Measurements from ENCODE around the gene PRR9.
"Not testable (repeated sequence)": the region's sequence is repeated elsewhere in the genome, so short reads cannot be mapped to it uniquely, and the experiment has no call there.

PRR9 gene

GRCh38 chr1:153217212-153217611 lies at the start of gene PRR9:
Gene PRR9, plus strand, starts transcription at chr1:153217584. Its CDS starts 561 bp downstream, at chr1:153218145.
- ATAC-seq = no peak
- H3K27me3 Mint-ChIP-seq = peaks cover 32% of the 10 kb centered on the region

GRCh38 chr1:153168686-153169085 lies 48.7 kb upstream of the PRR9 start:
- ATAC-seq = no peak

More at GRCh38 chr1:153217212-153217611, at the start of gene PRR9:
- Mint-ChIP-seq H3K4me3 (no peak within 1 kb of the TSS), H3K9me3 (no peaks in the 10 kb centered on the region), H3K36me3 (no peaks in the 10 kb centered on the region), H3K27ac (no peak within 1 kb of the TSS), H3K4me1 (no peaks in the 10 kb centered on the region)

GRCh38 chr1:153174624-153175023 lies 42.8 kb upstream of the PRR9 start:
- no peak overlapping the region for H3K4me3 Mint-ChIP-seq
- H3K27ac Mint-ChIP-seq = no peak overlapping the region
- no peak for ATAC-seq
- H3K9me3 Mint-ChIP-seq = no peaks in the 10 kb centered on the region
- no peaks in the 10 kb centered on the region for H3K36me3 Mint-ChIP-seq
- no peaks in the 10 kb centered on the region for H3K4me1 Mint-ChIP-seq
- H3K27me3 Mint-ChIP-seq = peaks cover 8% of the 10 kb centered on the region

More at GRCh38 chr1:153168686-153169085, 48.7 kb upstream of the PRR9 start:
- Mint-ChIP-seq H3K27ac (no peak overlapping the region), H3K4me1 (no peaks in the 10 kb centered on the region), H3K27me3 (peaks cover 31% of the 10 kb centered on the region), H3K36me3 (no peaks in the 10 kb centered on the region), H3K9me3 (no peaks in the 10 kb centered on the region), H3K4me3 (no peak overlapping the region)

- H3K9me3 Mint-ChIP-seq = peaks cover 3% of the 10 kb centered on the region
- no peak overlapping the region for H3K4me3 Mint-ChIP-seq
- H3K27me3 Mint-ChIP-seq = no peaks in the 10 kb centered on the region
- no peak overlapping the region for H3K27ac Mint-ChIP-seq
- no peak for ATAC-seq
- no peaks in the 10 kb centered on the region for H3K36me3 Mint-ChIP-seq
- no peaks in the 10 kb centered on the region for H3K4me1 Mint-ChIP-seq
These were observed 38.5 kb upstream of the PRR9 start for GRCh38 chr1:153178922-153179321.

GRCh38 chr1:153180556-153180955 lies 36.8 kb upstream of the PRR9 start:
- H3K9me3 Mint-ChIP-seq = peaks cover 5% of the 10 kb centered on the region
- H3K27me3 Mint-ChIP-seq = peaks cover 11% of the 10 kb centered on the region
- ATAC-seq = no peak
- peaks cover 2% of the 10 kb centered on the region for H3K36me3 Mint-ChIP-seq
- no peak overlapping the region for H3K4me3 Mint-ChIP-seq
- no peaks in the 10 kb centered on the region for H3K4me1 Mint-ChIP-seq
- H3K27ac Mint-ChIP-seq = no peak overlapping the region

- H3K4me1 Mint-ChIP-seq, H3K4me3 Mint-ChIP-seq, H3K27ac Mint-ChIP-seq, ATAC-seq, H3K36me3 Mint-ChIP-seq: not testable (repeated sequence)
- peaks cover 15% of the 10 kb centered on the region for H3K9me3 Mint-ChIP-seq
- peaks cover 60% of the 10 kb centered on the region for H3K27me3 Mint-ChIP-seq
These were observed 29.1 kb upstream of the PRR9 start for GRCh38 chr1:153188301-153188700.

GRCh38 chr1:153190373-153190772 lies 27.0 kb upstream of the PRR9 start:
- peaks cover 13% of the 10 kb centered on the region for H3K9me3 Mint-ChIP-seq
- peaks cover 6% of the 10 kb centered on the region for H3K36me3 Mint-ChIP-seq

GRCh38 chr1:153192697-153193096 lies 24.7 kb upstream of the PRR9 start:
- Mint-ChIP-seq H3K4me1 (no peaks in the 10 kb centered on the region), H3K4me3 (no peak overlapping the region), H3K27me3 (peaks cover 71% of the 10 kb centered on the region), H3K36me3 (no peaks in the 10 kb centered on the region), H3K27ac (no peak overlapping the region), H3K9me3 (no peaks in the 10 kb centered on the region)
- no peak for ATAC-seq

More at GRCh38 chr1:153190373-153190772, 27.0 kb upstream of the PRR9 start:
- Mint-ChIP-seq H3K4me3 (no peak overlapping the region), H3K4me1 (no peaks in the 10 kb centered on the region), H3K27ac (no peak overlapping the region), H3K27me3 (peaks cover 71% of the 10 kb centered on the region)
- no peak for ATAC-seq

GRCh38 chr1:153194331-153195050 lies 22.9 kb upstream of the PRR9 start:
- H3K4me3 Mint-ChIP-seq = no peak overlapping the region
- ATAC-seq = no peak
- H3K4me1 Mint-ChIP-seq = no peaks in the 10 kb centered on the region
- no peaks in the 10 kb centered on the region for H3K9me3 Mint-ChIP-seq
- peaks cover 76% of the 10 kb centered on the region for H3K27me3 Mint-ChIP-seq
- H3K27ac Mint-ChIP-seq = no peak overlapping the region
- H3K36me3 Mint-ChIP-seq = no peaks in the 10 kb centered on the region

- peaks cover 69% of the 10 kb centered on the region for H3K27me3 Mint-ChIP-seq
- no peak for ATAC-seq
- no peaks in the 10 kb centered on the region for H3K9me3 Mint-ChIP-seq
- no peak overlapping the region for H3K27ac Mint-ChIP-seq
- no peaks in the 10 kb centered on the region for H3K4me1 Mint-ChIP-seq
- H3K36me3 Mint-ChIP-seq = no peaks in the 10 kb centered on the region
- no peak overlapping the region for H3K4me3 Mint-ChIP-seq
These were observed 22.2 kb upstream of the PRR9 start for GRCh38 chr1:153195216-153195615.

GRCh38 chr1:153202006-153202405 lies 15.4 kb upstream of the PRR9 start:
- no peaks in the 10 kb centered on the region for H3K9me3 Mint-ChIP-seq
- no peaks in the 10 kb centered on the region for H3K36me3 Mint-ChIP-seq
- H3K4me3 Mint-ChIP-seq = no peak overlapping the region
- no peak overlapping the region for H3K27ac Mint-ChIP-seq
- no peaks in the 10 kb centered on the region for H3K4me1 Mint-ChIP-seq
- peaks cover 43% of the 10 kb centered on the region for H3K27me3 Mint-ChIP-seq
- ATAC-seq = no peak

GRCh38 chr1:153203130-153203529 lies 14.3 kb upstream of the PRR9 start, which contains the start of gene LELP1:
Gene LELP1, plus strand, starts transcription at chr1:153203430. Its CDS starts 1,278 bp downstream, at chr1:153204708.
- H3K4me1 Mint-ChIP-seq = no peaks in the 10 kb centered on the region
- H3K4me3 Mint-ChIP-seq = no peak within 1 kb of the TSS
- H3K27me3 Mint-ChIP-seq = peaks cover 37% of the 10 kb centered on the region
- H3K9me3 Mint-ChIP-seq = no peaks in the 10 kb centered on the region
- ATAC-seq = no peak
- no peaks in the 10 kb centered on the region for H3K36me3 Mint-ChIP-seq
- no peak within 1 kb of the TSS for H3K27ac Mint-ChIP-seq

- H3K9me3 Mint-ChIP-seq = no peaks in the 10 kb centered on the region
- H3K27me3 Mint-ChIP-seq = peaks cover 35% of the 10 kb centered on the region
- no peaks in the 10 kb centered on the region for H3K36me3 Mint-ChIP-seq
- H3K4me3 Mint-ChIP-seq = no peak overlapping the region
- no peak overlapping the region for H3K27ac Mint-ChIP-seq
- H3K4me1 Mint-ChIP-seq = no peaks in the 10 kb centered on the region
- ATAC-seq = no peak
These were observed 10.8 kb upstream of the PRR9 start for GRCh38 chr1:153206631-153207030.

- Mint-ChIP-seq H3K27ac (no peak overlapping the region), H3K27me3 (peaks cover 39% of the 10 kb centered on the region), H3K9me3 (no peaks in the 10 kb centered on the region), H3K4me1 (no peaks in the 10 kb centered on the region), H3K36me3 (no peaks in the 10 kb centered on the region), H3K4me3 (no peak overlapping the region)
- no peak for ATAC-seq
These were observed 7.2 kb upstream of the PRR9 start for GRCh38 chr1:153210206-153210605.

GRCh38 chr1:153212201-153212600 lies 5.2 kb upstream of the PRR9 start:
- H3K4me1 Mint-ChIP-seq = no peaks in the 10 kb centered on the region
- no peak overlapping the region for H3K4me3 Mint-ChIP-seq
- ATAC-seq = no peak
- H3K27ac Mint-ChIP-seq = no peak overlapping the region
- no peaks in the 10 kb centered on the region for H3K36me3 Mint-ChIP-seq
- H3K9me3 Mint-ChIP-seq = no peaks in the 10 kb centered on the region
- H3K27me3 Mint-ChIP-seq = peaks cover 37% of the 10 kb centered on the region

GRCh38 chr1:153213519-153213918 lies 3.9 kb upstream of the PRR9 start:
- H3K27ac Mint-ChIP-seq = no peak overlapping the region
- ATAC-seq = no peak
- H3K27me3 Mint-ChIP-seq = peaks cover 34% of the 10 kb centered on the region
- H3K4me3 Mint-ChIP-seq = no peak overlapping the region
- H3K36me3 Mint-ChIP-seq = no peaks in the 10 kb centered on the region
- no peaks in the 10 kb centered on the region for H3K9me3 Mint-ChIP-seq
- no peaks in the 10 kb centered on the region for H3K4me1 Mint-ChIP-seq
